ENCODE data around the gene GRIK1.

GRIK1 gene

DNA sequence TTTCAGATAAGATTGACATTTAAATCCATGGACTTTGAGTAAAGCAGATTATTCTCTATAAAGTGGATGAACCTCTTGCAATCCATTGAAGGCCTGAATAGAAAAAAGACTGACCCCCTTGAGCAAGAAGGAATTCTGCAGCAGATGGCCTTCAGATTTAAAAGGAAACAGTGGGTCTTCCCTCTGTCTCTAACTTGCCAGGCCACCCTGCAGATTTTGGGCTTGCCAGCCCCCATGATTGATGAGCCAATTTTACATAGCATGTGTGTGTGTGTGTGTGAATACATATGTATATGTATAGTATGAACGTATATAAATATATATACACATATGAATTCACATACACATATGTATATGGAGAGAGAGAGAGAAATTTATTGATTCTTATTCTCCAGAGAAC is 113.4 kb downstream of the GRIK1 start:
- no peak for DNase-seq

DNA sequence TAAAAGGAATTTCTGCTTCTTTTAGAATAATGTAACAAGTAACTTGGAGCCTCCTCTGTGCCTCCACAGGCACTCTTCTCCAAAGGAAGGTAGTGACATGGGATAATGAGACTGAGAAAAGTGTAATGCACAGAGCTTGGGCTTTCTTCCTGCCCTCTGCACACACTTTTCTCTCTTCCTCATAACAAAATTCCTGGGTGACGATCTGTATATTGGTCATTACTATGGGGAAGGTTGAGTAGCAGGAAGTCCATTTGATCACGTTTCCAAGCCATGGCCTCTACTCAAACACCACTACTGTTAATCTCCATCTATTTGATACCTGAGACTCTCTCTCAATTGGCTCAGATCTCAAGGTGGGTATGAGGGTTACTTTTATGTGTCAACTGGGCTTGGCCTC is 113.9 kb downstream of the GRIK1 start:
- DNase-seq, result no peak

- no peak for DNase-seq
These were observed 114.5 kb downstream of the GRIK1 start for GRCh38 chr21:29825345-29825744.

DNA sequence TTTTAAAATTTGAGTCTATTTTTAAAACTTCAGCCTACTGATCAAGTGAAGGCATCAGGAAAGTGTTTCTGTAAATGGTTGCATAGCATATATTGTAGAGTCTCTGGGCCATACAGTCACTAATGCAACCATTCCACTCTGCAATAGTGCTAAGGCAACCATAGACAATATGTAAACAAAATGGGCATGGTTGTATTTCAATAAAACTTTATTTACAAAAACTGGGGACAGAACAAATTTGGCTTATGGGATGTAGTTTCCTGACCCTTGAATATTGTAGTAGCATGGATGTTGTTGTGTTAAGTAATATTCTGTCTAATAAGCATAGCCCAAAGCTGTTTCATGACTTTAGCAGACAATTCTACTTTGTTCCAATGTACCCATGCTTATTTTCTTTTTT is 117.7 kb downstream of the GRIK1 start:
- no peak for DNase-seq

- DNase-seq, result no peak
These were observed 118.6 kb downstream of the GRIK1 start for GRCh38 chr21:29821230-29821629.

- no peak for DNase-seq
These were observed 120.0 kb downstream of the GRIK1 start for GRCh38 chr21:29819675-29820326.

DNA sequence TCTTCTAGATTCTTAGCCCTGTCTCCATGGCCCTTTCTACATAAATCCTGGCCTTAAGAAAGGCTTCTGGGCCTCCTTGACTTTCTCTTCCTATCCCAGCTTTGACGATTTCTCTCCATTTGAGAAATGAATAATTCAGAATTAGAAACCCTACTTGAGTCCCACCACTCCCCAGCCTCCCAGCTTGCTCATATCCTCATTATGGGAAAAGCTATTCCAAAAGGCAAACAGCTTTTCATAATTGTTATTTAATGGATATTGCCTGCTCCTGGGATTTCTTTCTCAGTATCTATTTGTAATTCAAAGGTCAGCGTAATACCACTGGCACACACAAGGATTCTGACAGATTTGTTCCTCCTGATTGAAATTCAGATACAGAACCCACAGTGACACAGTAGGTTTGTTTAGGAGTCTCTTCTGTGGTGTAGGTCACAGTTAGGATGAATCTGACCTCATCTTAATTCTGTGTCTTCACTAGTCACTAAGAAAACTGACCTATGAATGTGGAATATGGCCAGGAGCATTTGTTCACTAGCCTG is 121.3 kb downstream of the GRIK1 start:
- no peak for DNase-seq

GRCh38 chr21:29817450-29817849 is 122.3 kb downstream of the GRIK1 start:
- DNase-seq, result no peak

- no peak for DNase-seq
These were observed 126.8 kb downstream of the GRIK1 start for GRCh38 chr21:29812947-29813346.

GRCh38 chr21:29810871-29811270 is 128.9 kb downstream of the GRIK1 start:
- DNase-seq, result no peak

DNA sequence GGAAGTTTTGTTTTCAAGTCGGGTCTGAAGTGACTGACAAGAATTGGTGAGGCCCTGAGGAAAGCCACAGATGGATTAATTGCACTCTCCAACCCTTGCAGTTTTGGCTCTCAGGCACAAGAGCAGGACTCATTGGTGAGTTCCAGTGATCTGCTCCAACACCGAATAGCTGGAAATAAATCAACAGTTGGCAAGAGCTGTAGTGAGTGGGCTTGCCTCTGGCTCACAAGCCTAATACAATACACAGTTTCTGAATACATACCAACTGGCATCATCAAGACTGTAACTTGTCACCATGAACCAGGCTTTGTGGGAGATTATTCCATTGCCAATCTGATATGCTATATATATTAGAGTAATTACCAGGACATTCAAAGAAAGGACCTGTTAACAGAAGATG is 131.6 kb downstream of the GRIK1 start:
- no peak for DNase-seq

- no peak for DNase-seq
These were observed 134.7 kb downstream of the GRIK1 start for GRCh38 chr21:29805105-29805504.

DNA sequence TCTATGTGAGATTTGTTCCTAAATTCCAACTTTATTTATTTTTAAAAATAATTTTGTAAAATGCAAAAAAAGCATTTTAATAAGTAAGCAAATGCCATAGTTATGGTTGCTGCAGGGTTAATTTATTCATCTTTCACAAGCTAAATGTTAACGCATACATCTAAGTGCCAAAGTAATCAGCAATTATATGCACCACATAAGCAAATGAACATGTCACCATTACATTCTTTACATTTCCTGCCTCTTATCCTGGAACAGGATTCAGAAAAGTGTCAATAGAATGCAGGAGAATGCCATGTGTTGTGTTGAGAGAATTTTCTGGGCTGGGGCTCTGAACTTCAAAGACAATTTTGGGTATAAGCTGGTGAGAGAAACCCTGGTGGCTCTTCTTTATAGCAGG is 136.6 kb downstream of the GRIK1 start:
- no peak for DNase-seq

- no peak for DNase-seq
These were observed 138.7 kb downstream of the GRIK1 start for GRCh38 chr21:29801122-29801521.

DNA sequence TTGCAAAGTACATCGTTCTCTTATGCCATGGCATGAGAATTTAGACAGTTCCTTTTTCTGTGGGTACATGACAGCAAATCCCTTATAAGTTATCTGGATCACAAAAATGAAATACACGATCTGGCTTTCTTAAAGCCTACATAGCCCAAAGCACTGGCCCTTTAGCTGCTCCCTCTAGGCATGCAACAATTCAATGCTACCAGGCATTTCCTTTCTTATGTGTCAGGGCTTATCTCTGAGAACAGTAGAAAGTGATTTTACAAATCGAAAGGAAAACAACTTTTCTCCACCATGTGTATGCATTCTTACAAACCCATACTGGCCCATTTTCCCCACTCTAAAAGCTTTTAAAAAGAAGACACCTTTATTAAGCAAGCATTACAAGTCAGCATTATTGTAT is 139.7 kb downstream of the GRIK1 start:
- no peak for DNase-seq

GRCh38 chr21:29798840-29799239 is 141.0 kb downstream of the GRIK1 start:
- no peak for DNase-seq

DNA sequence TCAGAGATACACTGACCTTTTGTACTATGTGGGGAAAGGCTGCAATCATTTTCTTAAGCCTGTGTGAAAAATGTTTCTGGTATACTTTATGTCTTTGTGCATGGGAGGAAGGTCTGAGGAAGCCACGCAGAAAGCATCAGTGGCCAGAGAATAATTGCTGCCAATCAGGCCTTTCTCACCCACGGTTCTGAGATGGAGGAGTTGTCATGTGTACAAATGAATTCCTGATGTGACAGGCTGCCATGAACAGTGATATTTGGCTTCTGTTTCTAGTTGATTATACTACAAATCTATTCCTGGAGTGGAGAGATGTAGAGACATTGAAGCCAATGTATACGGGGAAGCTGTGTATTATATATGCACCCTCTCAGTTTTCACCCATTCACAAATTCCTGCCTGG is 142.6 kb downstream of the GRIK1 start:
- DNase-seq, result no peak

DNA sequence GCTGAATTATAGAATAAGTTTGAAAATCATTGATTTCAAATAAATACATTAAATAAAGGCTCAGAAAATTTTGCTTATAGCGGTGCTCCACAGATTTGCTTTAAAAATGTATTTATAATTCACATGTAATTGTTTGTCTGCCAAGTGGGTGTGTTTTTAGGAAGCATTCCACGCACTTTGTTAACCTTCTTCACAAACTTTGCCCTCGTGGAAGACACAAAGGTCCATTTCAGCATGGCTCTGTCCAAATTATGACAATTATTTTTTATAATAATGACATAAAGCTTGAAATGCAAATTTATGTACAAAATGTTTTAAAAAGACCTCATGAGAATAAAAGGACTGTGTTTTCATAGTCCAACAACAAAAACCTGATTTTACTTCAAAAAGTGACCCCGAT is 146.1 kb downstream of the GRIK1 start:
- no peak for DNase-seq

DNA sequence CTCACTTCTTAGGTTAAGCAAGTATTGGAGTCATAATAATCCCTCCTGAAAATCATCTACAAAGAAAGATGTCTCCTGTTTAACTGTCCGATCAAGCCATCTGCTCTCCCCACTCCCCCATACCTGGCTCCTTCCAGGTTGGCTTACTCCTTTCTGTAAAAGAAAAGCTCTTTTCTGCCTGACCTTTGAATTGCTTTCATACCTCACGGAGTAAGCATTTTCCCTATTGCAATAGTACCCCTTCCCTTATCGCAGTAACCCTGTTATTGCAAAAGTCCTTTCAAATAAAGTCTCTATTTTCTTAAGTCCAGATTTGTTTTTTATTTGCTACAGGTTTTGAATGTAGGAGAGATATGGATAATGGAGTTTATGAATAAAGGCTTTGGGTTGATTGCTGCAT is 150.4 kb downstream of the GRIK1 start:
- DNase-seq, result no peak

DNA sequence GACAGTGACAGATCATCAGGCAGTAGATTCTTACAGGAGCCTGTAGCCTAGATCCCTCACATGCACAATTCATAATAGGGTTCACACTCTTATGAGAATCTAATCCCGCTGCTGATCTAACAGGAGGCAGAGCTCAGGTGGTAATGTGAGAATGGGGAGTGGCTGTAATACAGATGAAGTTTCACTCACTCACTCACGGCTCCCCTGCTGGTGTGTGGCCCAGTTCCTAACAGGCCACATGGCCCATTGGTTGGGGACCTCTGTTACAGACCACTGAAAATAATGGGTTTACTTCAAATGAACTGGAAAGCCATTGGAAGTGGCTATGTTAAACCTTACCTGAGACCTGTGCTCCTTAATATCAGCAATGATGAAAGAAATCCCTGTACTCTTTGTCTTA is 151.0 kb downstream of the GRIK1 start:
- no peak for DNase-seq

GRCh38 chr21:29787361-29787909 is 152.4 kb downstream of the GRIK1 start:
- DNase-seq, result no peak

- DNase-seq, result no peak
These were observed 153.1 kb downstream of the GRIK1 start for GRCh38 chr21:29786496-29787360.

DNA sequence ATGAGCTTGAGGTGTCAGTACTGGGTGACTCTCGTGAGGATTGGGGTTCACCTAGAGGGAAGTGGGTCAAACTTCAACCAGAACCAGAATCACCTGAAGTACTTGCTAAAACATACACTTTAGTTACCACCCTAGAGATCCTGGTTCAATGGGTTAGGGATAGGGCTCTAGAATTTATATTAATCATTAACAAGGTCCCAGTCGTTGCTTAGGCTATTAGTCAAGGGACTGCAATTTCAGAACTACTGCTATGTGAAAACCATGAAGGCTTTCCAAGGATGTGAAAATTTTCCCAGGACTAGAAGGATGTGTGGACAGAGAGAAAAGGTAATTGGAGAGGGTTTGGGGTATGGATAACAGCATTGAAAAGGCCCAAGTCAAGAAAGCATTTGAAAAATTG is 162.6 kb downstream of the GRIK1 start:
- no peak for DNase-seq

DNA sequence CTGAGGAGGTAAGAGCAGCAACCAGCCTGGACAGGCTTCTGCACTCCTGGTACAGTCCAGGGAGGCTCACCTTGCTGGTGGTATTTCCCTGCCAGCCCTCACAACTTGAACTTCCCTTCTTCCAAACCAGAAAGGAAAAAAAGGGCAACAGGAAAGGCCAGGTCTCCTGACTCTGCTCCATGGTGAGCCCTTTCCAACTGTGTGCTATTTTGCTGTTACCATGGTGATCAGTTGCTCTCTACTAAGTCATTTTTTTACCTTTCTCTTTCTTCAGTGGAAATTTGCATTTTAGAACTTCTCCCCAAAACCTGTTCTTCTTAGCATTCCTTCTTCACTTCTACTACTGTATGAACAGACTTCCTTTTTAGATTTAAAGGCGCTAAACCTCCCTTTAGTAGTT is 164.3 kb downstream of the GRIK1 start:
- no peak for DNase-seq

All from DMS79 (cell line).